ENCODE data around the gene KRTAP9-7.
"Not testable (repeated sequence)": the region's sequence is repeated elsewhere in the genome, so short reads cannot be mapped to it uniquely, and the experiment has no call there.

The KRTAP9-7 gene

DNA sequence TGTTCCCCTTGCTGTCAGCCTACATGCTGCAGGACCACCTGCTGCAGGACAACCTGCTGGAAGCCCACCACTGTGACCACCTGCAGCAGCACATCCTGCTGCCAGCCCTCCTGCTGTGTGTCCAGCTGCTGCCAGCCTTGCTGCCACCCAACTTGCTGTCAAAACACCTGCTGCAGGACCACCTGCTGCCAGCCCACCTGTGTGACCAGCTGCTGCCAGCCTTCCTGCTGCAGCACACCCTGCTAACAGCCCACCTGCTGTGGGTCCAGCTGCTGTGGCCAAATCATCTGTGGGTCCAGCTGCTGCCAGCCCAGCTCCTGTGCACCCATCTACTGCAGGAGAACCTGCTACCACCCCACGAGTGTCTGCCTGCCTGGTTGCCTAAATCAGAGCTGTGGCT lies 4.2 kb upstream of the KRTAP9-7 start:
- FAIRE-seq; DNase-seq (ENCODE audit: insufficient read length, low spot score): not testable (repeated sequence)

DNA sequence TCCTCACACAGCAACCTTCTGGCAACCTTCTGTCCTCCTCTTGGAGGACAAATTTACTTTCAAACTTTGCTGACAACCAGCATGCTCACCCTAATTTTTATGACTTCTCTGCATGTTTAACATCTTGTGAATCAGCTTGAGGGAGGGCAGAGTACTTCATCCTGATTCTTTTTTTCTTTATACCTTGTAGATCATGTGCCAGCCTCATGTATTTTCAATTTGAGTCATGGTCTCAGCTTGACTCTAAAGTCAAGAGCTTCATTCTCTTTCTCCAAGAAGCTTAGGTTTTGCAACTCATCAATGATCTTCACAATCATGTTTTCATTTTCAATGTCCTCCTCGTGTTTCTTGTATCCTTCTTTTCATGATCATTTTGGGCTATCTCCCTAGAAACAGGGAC lies 3.6 kb upstream of the KRTAP9-7 start:
- DNase-seq (ENCODE audit: insufficient read length, low spot score) (no peak), FAIRE-seq (no peak)

GRCh38 chr17:41278176-41278955 lies 2.9 kb downstream of the KRTAP9-7 start:
- no peak for FAIRE-seq
- DNase-seq (ENCODE audit: insufficient read length, low spot score): no peak

DNA sequence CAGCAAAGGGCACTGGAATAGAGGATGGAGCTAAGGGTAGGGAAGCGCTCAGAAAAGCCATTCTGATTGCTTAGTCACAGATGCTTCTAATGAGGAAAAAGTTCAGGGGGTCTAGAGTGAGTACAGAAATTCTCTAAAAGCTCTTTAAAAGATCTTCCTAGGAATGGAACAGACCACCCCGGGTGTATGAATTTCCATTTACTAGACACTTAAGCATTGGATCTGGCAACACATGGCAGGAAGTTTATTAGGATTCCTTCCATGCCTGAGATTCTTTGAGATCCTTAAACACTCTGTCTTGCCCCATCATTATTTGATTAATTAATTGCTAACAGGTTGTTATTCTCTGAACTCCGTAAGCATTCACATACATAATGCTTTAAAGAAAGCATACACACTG lies 8.5 kb downstream of the KRTAP9-7 start:
- DNase-seq (ENCODE audit: insufficient read length, low spot score) (no peak), FAIRE-seq (no peak)

DNA sequence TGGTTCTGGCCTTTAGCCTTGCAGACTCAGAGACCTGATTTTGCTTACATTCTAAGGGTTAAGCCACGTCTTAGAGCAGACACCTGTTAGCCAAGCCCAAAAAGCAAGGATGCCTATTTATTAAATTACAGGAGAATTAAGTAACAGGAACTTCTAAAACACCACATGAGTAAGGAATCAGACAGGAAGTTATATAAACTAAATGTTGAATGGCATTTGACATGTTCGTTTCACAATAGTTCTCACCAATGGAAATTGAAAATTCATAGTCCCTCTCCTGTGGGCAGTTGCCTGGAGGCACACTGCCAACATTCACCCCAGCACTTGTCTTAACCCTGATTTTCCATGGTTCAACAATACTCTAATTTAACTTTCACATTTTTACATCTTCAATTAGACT lies 9.0 kb downstream of the KRTAP9-7 start:
- FAIRE-seq (no peak), DNase-seq (ENCODE audit: insufficient read length, low spot score) (no peak)

DNA sequence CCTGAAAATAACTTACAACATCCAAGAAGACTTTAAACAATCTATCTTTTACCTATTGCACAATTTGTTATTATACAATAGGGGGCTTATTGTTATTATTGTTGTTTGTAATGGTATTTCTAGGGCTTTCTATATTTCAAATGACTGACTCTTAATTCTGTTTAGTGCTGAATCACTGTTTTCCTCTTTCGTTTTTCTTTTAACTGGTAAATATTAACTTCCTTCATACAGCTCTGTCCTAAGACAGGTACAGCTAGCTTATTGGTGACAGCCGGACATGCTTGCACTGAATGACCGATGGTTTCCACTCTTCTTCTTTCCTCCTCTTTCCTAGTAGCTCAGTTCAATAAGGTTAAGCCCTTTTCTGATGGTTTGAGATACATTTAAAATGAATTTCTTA lies 11.6 kb downstream of the KRTAP9-7 start:
- FAIRE-seq: no peak

GRCh38 chr17:41294016-41294415 lies 18.5 kb downstream of the KRTAP9-7 start:
- no peak for DNase-seq (ENCODE audit: insufficient read length, low spot score)
- FAIRE-seq: no peak

More for the DNA sequence above, 11.6 kb downstream of the KRTAP9-7 start:
- DNase-seq (ENCODE audit: insufficient read length, low spot score): no peak

GRCh38 chr17:41296846-41297245 lies 21.3 kb downstream of the KRTAP9-7 start:
- DNase-seq (ENCODE audit: insufficient read length, low spot score) (no peak), FAIRE-seq (no peak)

DNA sequence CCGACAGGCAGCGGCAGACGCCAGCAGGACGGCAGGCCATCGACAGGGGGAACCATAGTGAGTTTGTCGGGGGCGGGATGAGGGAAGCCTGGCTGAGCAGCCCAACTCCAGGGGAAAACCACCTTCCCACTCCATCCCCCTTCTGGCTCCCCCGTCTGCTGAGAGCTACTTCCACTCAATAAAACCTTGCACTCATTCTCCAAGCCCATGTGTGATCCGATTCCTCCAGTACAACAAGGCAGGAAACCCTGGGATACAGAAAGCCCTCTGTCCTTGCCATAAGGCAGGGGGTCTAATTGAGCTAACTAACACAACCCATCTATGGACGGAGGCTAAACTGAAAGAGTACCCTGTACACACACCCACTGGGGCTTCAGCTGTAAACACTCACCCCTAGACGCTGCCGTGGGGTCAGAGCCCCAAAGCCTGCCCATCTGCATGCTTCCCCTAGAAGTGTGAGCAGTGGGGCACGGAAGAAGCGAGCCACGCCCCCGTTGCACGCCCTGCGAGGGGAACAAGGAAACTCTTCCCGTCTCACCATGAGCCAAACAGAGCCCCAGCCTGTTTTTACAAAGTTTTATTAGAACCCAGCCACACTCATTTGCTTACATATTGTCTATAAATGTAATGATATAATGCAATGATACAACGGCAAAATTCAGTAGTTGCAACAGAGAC lies 23.1 kb downstream of the KRTAP9-7 start:
- FAIRE-seq (no peak), DNase-seq (ENCODE audit: insufficient read length, low spot score) (no peak)

- FAIRE-seq (no peak), DNase-seq (ENCODE audit: insufficient read length, low spot score) (no peak)
These were observed 25.8 kb downstream of the KRTAP9-7 start for GRCh38 chr17:41301204-41301790.

GRCh38 chr17:41301916-41302901 lies 26.7 kb downstream of the KRTAP9-7 start, which contains the start of gene KRTAP29-1:
TSS of gene KRTAP29-1 (minus strand) at chr17:41302851. CDS start at chr17:41302851, 0 bp downstream.
- no peak for FAIRE-seq
- no peak for DNase-seq (ENCODE audit: insufficient read length, low spot score)

GRCh38 chr17:41302981-41303380 lies 27.5 kb downstream of the KRTAP9-7 start:
- FAIRE-seq: no peak
- no peak for DNase-seq (ENCODE audit: insufficient read length, low spot score)

- DNase-seq (ENCODE audit: insufficient read length, low spot score) (no peak), FAIRE-seq (no peak)
These were observed 28.6 kb downstream of the KRTAP9-7 start for GRCh38 chr17:41304091-41304490.

GRCh38 chr17:41307647-41308046 lies 32.1 kb downstream of the KRTAP9-7 start:
- DNase-seq (ENCODE audit: insufficient read length, low spot score): no peak
- FAIRE-seq: no peak

DNA sequence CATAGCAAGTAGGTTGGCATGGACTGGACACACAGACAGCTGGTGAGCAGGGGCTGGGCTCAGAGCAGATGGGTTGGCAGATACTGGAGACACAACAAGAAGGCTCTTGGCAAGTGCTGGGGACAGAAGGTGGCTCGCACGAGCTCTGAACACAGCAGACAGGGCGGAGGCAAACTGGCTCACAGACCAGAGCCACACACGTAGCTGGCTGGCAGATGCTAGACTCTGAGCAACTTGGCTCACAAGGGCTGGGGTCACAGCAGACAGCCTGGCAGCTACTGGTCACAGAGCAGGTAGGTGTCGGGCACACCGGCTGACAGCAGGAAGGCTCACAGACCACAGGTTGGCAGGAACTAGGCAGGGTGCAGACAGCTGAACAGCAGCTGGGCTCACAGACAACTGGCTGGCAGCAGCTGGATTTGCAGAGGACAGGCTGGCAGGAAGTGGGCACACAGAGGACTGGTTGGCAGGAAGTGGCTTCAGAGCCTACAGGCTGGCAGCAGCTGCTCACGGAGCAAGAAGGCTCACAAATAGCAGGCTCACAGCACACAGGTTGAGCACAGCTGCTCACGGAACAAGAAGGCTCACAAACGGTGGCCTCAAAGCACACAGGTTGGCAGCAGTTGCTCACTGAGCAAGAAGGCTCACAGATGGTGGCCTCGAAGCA lies 32.9 kb downstream of the KRTAP9-7 start:
- no peak for DNase-seq (ENCODE audit: insufficient read length, low spot score)
- no peak for FAIRE-seq

DNA sequence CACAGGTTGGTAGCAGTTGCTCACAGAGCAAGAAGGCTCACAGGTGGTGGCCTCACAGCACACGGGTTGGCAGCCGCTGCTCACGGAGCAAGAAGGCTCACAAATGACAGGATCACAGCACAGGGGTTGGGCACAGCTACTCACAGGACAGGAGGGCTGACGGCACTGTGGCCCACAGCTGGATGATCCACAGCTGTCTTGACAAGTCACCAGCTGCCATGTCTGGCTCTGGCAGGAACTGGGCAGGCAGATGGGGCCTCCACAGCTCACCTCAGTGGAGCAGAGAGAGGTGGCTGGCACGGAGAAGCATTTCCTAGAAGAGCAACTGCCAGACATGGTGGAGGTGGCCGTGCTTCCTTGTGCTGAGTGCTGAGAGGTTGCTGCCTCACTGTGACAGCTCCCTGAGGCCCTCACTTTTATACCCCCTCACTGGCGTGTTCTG lies 33.4 kb downstream of the KRTAP9-7 start, which contains the start of gene KRTAP16-1:
Gene KRTAP16-1 (minus strand): TSS at position 392 of the 442 bp plus-strand sequence. CDS start 56 bp downstream, at position 336.
- no peak for DNase-seq (ENCODE audit: insufficient read length, low spot score)
- no peak for FAIRE-seq

- FAIRE-seq (no peak), DNase-seq (ENCODE audit: insufficient read length, low spot score) (no peak)
These were observed 35.6 kb downstream of the KRTAP9-7 start for GRCh38 chr17:41311111-41311510.

DNA sequence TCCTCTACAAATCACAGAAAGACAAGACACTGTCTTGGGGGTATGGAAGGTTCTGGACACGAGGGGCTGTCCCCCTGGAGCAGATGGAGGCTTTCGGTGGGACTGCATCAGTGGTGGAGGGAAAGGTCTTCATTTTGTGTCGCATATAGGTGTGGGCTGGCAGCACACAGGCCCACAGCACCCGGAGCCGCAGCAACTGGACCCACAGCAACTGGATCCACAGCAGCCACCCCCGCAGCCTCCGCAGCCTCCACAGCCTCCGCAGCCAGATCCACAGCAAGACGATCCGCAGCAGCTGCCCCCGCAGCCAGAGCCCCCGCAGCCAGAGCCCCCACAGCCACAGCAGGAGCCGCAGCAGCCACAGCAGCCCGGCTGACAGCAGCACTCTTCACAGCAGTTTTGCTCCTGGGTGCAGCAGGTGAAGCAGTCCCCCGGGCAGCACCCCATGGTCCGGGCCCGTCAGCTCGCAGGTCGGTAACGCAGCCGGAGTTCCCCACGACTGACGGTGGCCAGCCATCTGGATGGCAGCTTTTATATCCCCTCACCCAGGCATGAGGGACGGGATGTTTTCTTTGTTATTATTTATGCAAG lies 39.8 kb downstream of the KRTAP9-7 start, which contains the start of gene KRTAP17-1:
Gene KRTAP17-1 (minus strand): TSS at position 507 of the 591 bp plus-strand sequence. CDS start 60 bp downstream, at position 447.
- DNase-seq (ENCODE audit: insufficient read length, low spot score) (no peak), FAIRE-seq (no peak)

DNA sequence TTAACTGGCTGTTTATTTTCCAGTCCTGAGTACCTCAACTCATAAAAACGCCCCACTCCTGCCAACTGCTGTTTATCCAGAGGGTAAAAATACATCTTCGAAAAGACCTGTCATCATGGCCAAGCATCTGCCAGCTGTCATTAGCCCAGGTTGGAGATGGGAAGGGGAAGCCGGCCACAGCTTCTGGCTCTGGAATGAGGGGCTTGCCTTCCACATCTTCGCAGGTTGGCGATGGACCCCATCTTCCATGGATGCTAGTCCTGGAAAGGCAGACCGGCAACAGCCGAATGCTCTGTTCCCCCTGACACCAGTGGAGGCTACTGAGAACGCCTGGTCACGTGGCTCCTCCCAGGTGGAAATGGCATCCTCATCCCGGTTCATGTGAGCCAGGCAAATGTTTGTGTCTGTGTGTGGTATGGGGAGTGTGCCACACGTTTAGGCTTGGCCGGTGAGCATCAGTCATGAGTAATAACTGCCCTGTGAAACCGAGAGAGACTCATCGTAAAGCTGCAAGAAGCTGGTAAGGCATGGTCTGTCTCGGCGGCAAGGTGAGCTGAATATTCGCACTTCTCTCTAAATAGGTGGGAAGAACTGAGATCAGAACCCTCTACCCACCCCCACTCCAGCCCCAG lies 40.4 kb downstream of the KRTAP9-7 start:
- FAIRE-seq (no peak), DNase-seq (ENCODE audit: insufficient read length, low spot score) (no peak)

All from GM19239 (cell line).